ENCODE measurements around the gene PLN. TPM values are rescaled to one million over a fixed set of nuclear protein-coding genes. Genes with fewer than 3 reads are reported as not detected.

The PLN gene
- polyA plus RNA-seq, 3 donors = 0.28 TPM; not detected in 2

GRCh38 chr6:118546164-118546879, 1.8 kb upstream of the PLN start:
- H3K9ac ChIP-seq (ENCODE audit: insufficient read depth, low read length, poor library complexity, severe bottlenecking) = no peak overlapping the region
- no CpG with 5 or more reads among the region's 4 CpGs for WGBS (ENCODE audit: insufficient coverage)
- TF ChIP-seq CTCF (IDR thresholded peaks at IDR 0.05) = no peak
- peaks cover 0 to 2% (median 0%) of the 10 kb centered on the region in 7 donors for H3K9me3 Mint-ChIP-seq
- no peak overlapping the region for H3K4me3 ChIP-seq (replicated peaks in 1 of 3; ENCODE audit: low read depth in 2 of 3, low read length in 3 of 3)
- intact Hi-C loops (cut with micrococcal nuclease) = no loop called here
- no peak overlapping the region for H2AFZ ChIP-seq (ENCODE audit: insufficient read depth, low read depth, low read length, poor library complexity, severe bottlenecking)
- peaks cover 92% of the 10 kb centered on the region for H4K20me1 ChIP-seq (ENCODE audit: insufficient read depth, low read length)
- H3K27me3 ChIP-seq (ENCODE audit: control insufficient read depth in 2 of 2, insufficient read depth in 2 of 2, low read length in 2 of 2) = no peaks in the 10 kb centered on the region
- H3K4me3 Mint-ChIP-seq = no peak overlapping the region
- no peak overlapping the region for H3K4me2 ChIP-seq (replicated peaks; ENCODE audit: extremely low read depth, low read length, poor library complexity, severe bottlenecking)
- DNase-seq = no peak
- H3K27me3 Mint-ChIP-seq (ENCODE audit: low read depth in 3 of 3) = no peaks in the 10 kb centered on the region
- H3K9me3 ChIP-seq (replicated peaks in 1 of 2; ENCODE audit: control insufficient read depth in 1 of 2, insufficient read depth in 1 of 2, low read length in 2 of 2) = no peaks in the 10 kb centered on the region
- no peak overlapping the region for H3K27ac Mint-ChIP-seq
- peaks cover 3% of the 10 kb centered on the region for H3K4me1 Mint-ChIP-seq
- H3K36me3 Mint-ChIP-seq = peaks cover 6 to 12% of the 10 kb centered on the region in 2 donors
- no peak overlapping the region for H3K27ac ChIP-seq (ENCODE audit: low read depth in 1 of 2, low read length in 2 of 2)
- H3K4me1 ChIP-seq (ENCODE audit: control insufficient read depth in 1 of 2, insufficient read depth in 2 of 2, low read length in 2 of 2) = no peaks in the 10 kb centered on the region
- no peaks in the 10 kb centered on the region for H3K36me3 ChIP-seq (replicated peaks in 1 of 2; ENCODE audit: control insufficient read depth in 1 of 2, insufficient read depth in 2 of 2, low read length in 2 of 2)
- H3K79me2 ChIP-seq (ENCODE audit: insufficient read depth, low read length) = no peaks in the 10 kb centered on the region

GRCh38 chr6:118546880-118547218, 1.2 kb upstream of the PLN start:
- no peaks in the 10 kb centered on the region for H3K4me1 ChIP-seq (ENCODE audit: control insufficient read depth in 1 of 2, insufficient read depth in 2 of 2, low read length in 2 of 2)
- no peak overlapping the region for H3K27ac Mint-ChIP-seq
- no peaks in the 10 kb centered on the region for H3K27me3 ChIP-seq (ENCODE audit: control insufficient read depth in 2 of 2, insufficient read depth in 2 of 2, low read length in 2 of 2)
- H3K4me2 ChIP-seq (replicated peaks; ENCODE audit: extremely low read depth, low read length, poor library complexity, severe bottlenecking) = no peak overlapping the region
- H4K20me1 ChIP-seq (ENCODE audit: insufficient read depth, low read length) = peaks cover 93% of the 10 kb centered on the region
- no peak for TF ChIP-seq CTCF (IDR thresholded peaks at IDR 0.05)
- H3K27me3 Mint-ChIP-seq (ENCODE audit: low read depth in 3 of 3) = no peaks in the 10 kb centered on the region
- H3K27ac ChIP-seq (ENCODE audit: low read depth in 1 of 2, low read length in 2 of 2) = no peak overlapping the region
- no peaks in the 10 kb centered on the region for H3K79me2 ChIP-seq (ENCODE audit: insufficient read depth, low read length)
- peaks cover 3% of the 10 kb centered on the region for H3K4me1 Mint-ChIP-seq
- no peaks in the 10 kb centered on the region for H3K36me3 ChIP-seq (replicated peaks in 1 of 2; ENCODE audit: control insufficient read depth in 1 of 2, insufficient read depth in 2 of 2, low read length in 2 of 2)
- H3K9ac ChIP-seq (ENCODE audit: insufficient read depth, low read length, poor library complexity, severe bottlenecking) = no peak overlapping the region
- no peak overlapping the region for H2AFZ ChIP-seq (ENCODE audit: insufficient read depth, low read depth, low read length, poor library complexity, severe bottlenecking)
- H3K36me3 Mint-ChIP-seq = peaks cover 6 to 12% of the 10 kb centered on the region in 2 donors
- H3K4me3 Mint-ChIP-seq = no peak overlapping the region
- intact Hi-C loops (cut with micrococcal nuclease) = no loop called here
- no peak for DNase-seq
- peaks cover 0 to 2% (median 0%) of the 10 kb centered on the region in 7 donors for H3K9me3 Mint-ChIP-seq
- no CpG with 5 or more reads among the region's 1 CpG for WGBS (ENCODE audit: insufficient coverage)
- no peak overlapping the region for H3K4me3 ChIP-seq (replicated peaks in 1 of 3; ENCODE audit: low read depth in 2 of 3, low read length in 3 of 3)
- no peaks in the 10 kb centered on the region for H3K9me3 ChIP-seq (replicated peaks in 1 of 2; ENCODE audit: control insufficient read depth in 1 of 2, insufficient read depth in 1 of 2, low read length in 2 of 2)

Measured in CD14-positive monocyte (primary cell).